Panc1 (cell line): Measurements from ENCODE around the gene EDC3. TPM values are rescaled to one million over a fixed set of nuclear protein-coding genes. Genes with fewer than 3 reads are reported as not detected.

Source experiments
- ATAC-seq: fragments of 200-7000 bp; cut with Tn5 transposase; 2 replicates; pipeline ENCODE4 v1.9.1; 2020; ENCODE audit warnings: mild to moderate bottlenecking, moderate library complexity
- BruUV-seq: library from RNA; stranded (reverse); fragments of 400-500 nt; replicated peaks from 2 replicates; lab custom pipeline; 2021; lab: Mats Ljungman, UMichigan
- CTCF ChIA-PET: fragments of 300-600 bp; sonication (Branson Sonifier 250); formaldehyde crosslinking; loops from one replicate; lab custom pipeline; 2022; ENCODE audit warnings: antibody characterized with exemption; lab: Charles Lee
- POLR2A ChIA-PET: fragments of 300-600 bp; sonication (Branson Sonifier 250); formaldehyde crosslinking; loops from one replicate; lab custom pipeline; 2022; ENCODE audit warnings: antibody characterized with exemption; lab: Charles Lee
- DNase-seq: peaks from one replicate; pipeline ENCODE4 v3.0.0-alpha.2; 2010; ENCODE audit warnings: low read depth, low spot score
- H3K27ac ChIP-seq: 2 replicates; pipeline ENCODE4 v1.5.1; 2011; ENCODE audit warnings: mild to moderate bottlenecking, low read length, inconsistent platforms
- H3K27me3 ChIP-seq: fragments of 200-500 bp; sonication (Bioruptor generic); 2 replicates; pipeline ENCODE4 v1.6.0; 2014; ENCODE audit warnings: low read length, inconsistent platforms; ENCODE audit not compliant: control insufficient read depth, insufficient read depth
- H3K36me3 ChIP-seq: fragments of 200-500 bp; sonication (Bioruptor generic); 2 replicates; pipeline ENCODE4 v1.5.1; 2014; ENCODE audit warnings: inconsistent platforms, mild to moderate bottlenecking, low read length, moderate library complexity; ENCODE audit not compliant: control insufficient read depth, insufficient read depth
- H3K4me1 ChIP-seq: 2 replicates; pipeline ENCODE4 v1.5.1; 2011; ENCODE audit warnings: inconsistent platforms, mild to moderate bottlenecking, low read length, moderate library complexity; ENCODE audit not compliant: control insufficient read depth, insufficient read depth
- H3K4me3 ChIP-seq, 2 experiments: 2 replicates each; pipeline ENCODE4 v1.5.1; 2011 to 2012; ENCODE audit warnings: low read depth in 2 of 2, low read length in 2 of 2, mild to moderate bottlenecking in 2 of 2, inconsistent platforms in 1 of 2, moderate library complexity in 1 of 2
- H3K9me3 ChIP-seq: fragments of 200-500 bp; sonication (Bioruptor generic); 2 replicates; pipeline ENCODE4 v1.5.1; 2014; ENCODE audit warnings: low read depth, mild to moderate bottlenecking, inconsistent platforms, low read length, moderate library complexity; ENCODE audit not compliant: control insufficient read depth, insufficient read depth
- POLR2AphosphoS5 ChIP-seq: IDR thresholded peaks from 2 replicates; pipeline ENCODE4 v1.6.1; 2012; ENCODE audit warnings: mild to moderate bottlenecking, low read depth, low read length, moderate library complexity
- SIN3A ChIP-seq: IDR thresholded peaks from 2 replicates; pipeline ENCODE4 v1.6.1; 2012; ENCODE audit warnings: low read depth, mild to moderate bottlenecking, low read length, moderate library complexity, borderline replicate concordance; ENCODE audit not compliant: insufficient read depth
- TCF7L2 ChIP-seq: IDR thresholded peaks from 2 replicates; pipeline ENCODE4 v1.6.1; 2011; ENCODE audit warnings: mild to moderate bottlenecking, low read depth, low read length, inconsistent platforms
- in situ Hi-C: cut with HindIII; loops from 2 replicates; pipeline ENCODE4 v1.10.0; 2016; ENCODE audit warnings: low sequenced_read_pairs, low pct_unique_long_range_greater_than_20kb
- intact Hi-C: fragments of 100-400 bp; cut with micrococcal nuclease; formaldehyde crosslinking; loops from one replicate; pipeline ENCODE4 v1.10.0; 2022; ENCODE audit not compliant: unreplicated experiment
- total RNA-seq: library from RNA; stranded (reverse); gene quantifications from one replicate; pipeline ENCODE4 v1.2.1, GENCODE V29; 2021; ENCODE audit not compliant: unreplicated experiment
- TF ChIP-seq, protein P1 (sequence below), 2 experiments: IDR thresholded peaks; 2 replicates each; pipeline ENCODE4 v1.6.1; 2011 to 2012; ENCODE audit warnings: low read depth in 2 of 2, control low read depth in 1 of 2, low read length in 1 of 2, mild to moderate bottlenecking in 1 of 2, moderate library complexity in 1 of 2; ENCODE audit not compliant: insufficient read depth in 1 of 2
- TF ChIP-seq, protein P2 (sequence below): fragments of 450-650 bp; IDR thresholded peaks from 2 replicates; pipeline ENCODE4 v1.5.1; 2017; ENCODE audit warnings: mild to moderate bottlenecking

EDC3 gene
- total RNA-seq, 1 experiment from 2014 or later, result 45.5 TPM

DNA sequence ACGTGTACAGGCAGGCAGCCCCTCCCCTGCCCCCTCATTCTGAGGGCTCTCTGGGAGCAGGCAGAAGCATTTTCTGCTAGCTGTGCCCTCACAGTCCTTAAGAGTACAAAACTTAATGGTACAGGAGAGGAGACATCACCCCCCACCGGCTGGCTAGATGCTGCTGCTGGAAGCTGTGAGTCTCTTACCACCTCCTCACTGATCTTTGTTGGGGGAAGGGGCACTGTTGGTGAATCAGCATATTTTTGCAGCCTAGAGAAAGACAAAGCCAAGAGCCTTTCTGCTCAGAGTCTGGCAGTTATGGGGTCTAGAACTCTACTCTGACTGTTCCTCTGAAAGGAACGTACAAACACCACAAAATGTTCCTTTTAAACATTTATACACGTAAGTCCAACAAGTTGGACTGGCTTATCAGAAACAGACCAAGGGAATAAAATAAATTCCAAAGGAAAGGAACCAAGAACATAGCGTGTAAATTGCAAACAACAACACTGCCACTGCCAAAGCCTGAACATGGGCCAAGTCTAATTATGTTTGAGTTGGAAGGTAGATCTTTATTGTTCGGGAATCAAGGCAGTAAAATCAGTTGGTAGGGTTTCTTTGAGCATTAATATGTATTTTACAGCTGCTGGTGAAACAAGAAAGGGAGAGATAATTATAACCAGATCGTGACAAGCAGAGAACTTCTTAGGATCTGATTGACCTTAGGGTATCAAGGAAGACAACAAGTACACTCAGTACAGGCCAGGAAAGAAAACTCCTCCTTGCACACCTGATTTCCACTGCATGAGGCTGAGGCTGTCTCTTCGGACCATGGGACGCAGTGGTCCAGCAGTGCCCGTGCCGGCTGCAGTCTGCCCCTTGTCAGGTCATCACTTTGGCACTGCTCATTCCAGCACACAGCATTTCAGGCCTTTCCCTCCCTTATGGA, 52.8 kb downstream of the EDC3 start:
- H3K4me1 ChIP-seq, result no peaks in the 10 kb centered on the region; the same call in 1 of the 2 replicates

DNA sequence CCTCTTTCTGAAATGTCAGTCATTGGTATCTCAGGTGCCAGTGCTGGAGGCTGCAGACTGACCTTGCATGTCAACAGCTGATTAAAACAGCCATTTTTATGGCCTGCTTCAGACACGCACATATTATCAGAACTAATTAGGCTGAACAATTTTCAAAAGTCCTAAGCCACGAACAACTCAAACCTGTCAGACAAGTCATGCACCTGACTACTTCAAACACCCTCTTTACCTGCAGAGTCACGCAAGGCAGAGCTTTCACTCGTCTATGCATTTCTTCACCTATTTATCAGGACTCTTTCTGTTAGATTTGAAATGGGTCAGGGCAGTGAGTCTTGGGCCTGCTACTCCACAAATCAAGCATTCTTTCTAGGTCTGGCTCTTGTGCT, 53.5 kb downstream of the EDC3 start:
- no peak overlapping the region for H3K4me3 ChIP-seq
- in situ Hi-C loops, result loop anchor here (25.0 kb wide), 1 partner anchor 120 kb away; no protein-coding TSS in a partner anchor
- TF ChIP-seq SIN3A, result no peak
- TF ChIP-seq, protein P1, sequence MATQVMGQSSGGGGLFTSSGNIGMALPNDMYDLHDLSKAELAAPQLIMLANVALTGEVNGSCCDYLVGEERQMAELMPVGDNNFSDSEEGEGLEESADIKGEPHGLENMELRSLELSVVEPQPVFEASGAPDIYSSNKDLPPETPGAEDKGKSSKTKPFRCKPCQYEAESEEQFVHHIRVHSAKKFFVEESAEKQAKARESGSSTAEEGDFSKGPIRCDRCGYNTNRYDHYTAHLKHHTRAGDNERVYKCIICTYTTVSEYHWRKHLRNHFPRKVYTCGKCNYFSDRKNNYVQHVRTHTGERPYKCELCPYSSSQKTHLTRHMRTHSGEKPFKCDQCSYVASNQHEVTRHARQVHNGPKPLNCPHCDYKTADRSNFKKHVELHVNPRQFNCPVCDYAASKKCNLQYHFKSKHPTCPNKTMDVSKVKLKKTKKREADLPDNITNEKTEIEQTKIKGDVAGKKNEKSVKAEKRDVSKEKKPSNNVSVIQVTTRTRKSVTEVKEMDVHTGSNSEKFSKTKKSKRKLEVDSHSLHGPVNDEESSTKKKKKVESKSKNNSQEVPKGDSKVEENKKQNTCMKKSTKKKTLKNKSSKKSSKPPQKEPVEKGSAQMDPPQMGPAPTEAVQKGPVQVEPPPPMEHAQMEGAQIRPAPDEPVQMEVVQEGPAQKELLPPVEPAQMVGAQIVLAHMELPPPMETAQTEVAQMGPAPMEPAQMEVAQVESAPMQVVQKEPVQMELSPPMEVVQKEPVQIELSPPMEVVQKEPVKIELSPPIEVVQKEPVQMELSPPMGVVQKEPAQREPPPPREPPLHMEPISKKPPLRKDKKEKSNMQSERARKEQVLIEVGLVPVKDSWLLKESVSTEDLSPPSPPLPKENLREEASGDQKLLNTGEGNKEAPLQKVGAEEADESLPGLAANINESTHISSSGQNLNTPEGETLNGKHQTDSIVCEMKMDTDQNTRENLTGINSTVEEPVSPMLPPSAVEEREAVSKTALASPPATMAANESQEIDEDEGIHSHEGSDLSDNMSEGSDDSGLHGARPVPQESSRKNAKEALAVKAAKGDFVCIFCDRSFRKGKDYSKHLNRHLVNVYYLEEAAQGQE (IDR thresholded peaks at IDR 0.05; ENCODE audit: insufficient read depth in 1 of 2, low read depth in 2 of 2, low read length in 1 of 2), result no peak
- no peak for TF ChIP-seq TCF7L2
- no peak for TF ChIP-seq POLR2AphosphoS5
- TF ChIP-seq, protein P2, sequence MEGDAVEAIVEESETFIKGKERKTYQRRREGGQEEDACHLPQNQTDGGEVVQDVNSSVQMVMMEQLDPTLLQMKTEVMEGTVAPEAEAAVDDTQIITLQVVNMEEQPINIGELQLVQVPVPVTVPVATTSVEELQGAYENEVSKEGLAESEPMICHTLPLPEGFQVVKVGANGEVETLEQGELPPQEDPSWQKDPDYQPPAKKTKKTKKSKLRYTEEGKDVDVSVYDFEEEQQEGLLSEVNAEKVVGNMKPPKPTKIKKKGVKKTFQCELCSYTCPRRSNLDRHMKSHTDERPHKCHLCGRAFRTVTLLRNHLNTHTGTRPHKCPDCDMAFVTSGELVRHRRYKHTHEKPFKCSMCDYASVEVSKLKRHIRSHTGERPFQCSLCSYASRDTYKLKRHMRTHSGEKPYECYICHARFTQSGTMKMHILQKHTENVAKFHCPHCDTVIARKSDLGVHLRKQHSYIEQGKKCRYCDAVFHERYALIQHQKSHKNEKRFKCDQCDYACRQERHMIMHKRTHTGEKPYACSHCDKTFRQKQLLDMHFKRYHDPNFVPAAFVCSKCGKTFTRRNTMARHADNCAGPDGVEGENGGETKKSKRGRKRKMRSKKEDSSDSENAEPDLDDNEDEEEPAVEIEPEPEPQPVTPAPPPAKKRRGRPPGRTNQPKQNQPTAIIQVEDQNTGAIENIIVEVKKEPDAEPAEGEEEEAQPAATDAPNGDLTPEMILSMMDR, result no peak
- intact Hi-C loops, result no loop called here
- H3K4me1 ChIP-seq, result no peaks in the 10 kb centered on the region; the same call in 1 of the 2 replicates
- BruUV-seq, result no TSS peak
- no peak for ATAC-seq
- no peak overlapping the region for H3K27ac ChIP-seq
- ChIA-PET POLR2A (no interaction called here), CTCF (interaction anchor here (0.5 kb wide), 1 partner anchor 10 kb away, joined by 5 read pairs; no protein-coding TSS in a partner anchor)
- no peak for DNase-seq
- no peaks in the 10 kb centered on the region for H3K9me3 ChIP-seq
- no peaks in the 10 kb centered on the region for H3K36me3 ChIP-seq
- no peaks in the 10 kb centered on the region for H3K27me3 ChIP-seq

More for the DNA sequence above, 52.8 kb downstream of the EDC3 start:
- ChIA-PET POLR2A (no interaction called here), CTCF (interaction anchor here (1.1 kb wide), 1 partner anchor 126 kb away, joined by 3 read pairs; no protein-coding TSS in a partner anchor)
- TF ChIP-seq SIN3A (no peak), POLR2AphosphoS5 (no peak), TCF7L2 (no peak)
- TF ChIP-seq, protein P2, result no peak
- TF ChIP-seq, protein P1 (IDR thresholded peaks at IDR 0.05; ENCODE audit: insufficient read depth in 1 of 2, low read depth in 2 of 2, low read length in 1 of 2), result no peak
- no peaks in the 10 kb centered on the region for H3K27me3 ChIP-seq
- in situ Hi-C loops, result loop anchor here (25.0 kb wide), 1 partner anchor 119 kb away; no protein-coding TSS in a partner anchor
- no peaks in the 10 kb centered on the region for H3K36me3 ChIP-seq
- no peaks in the 10 kb centered on the region for H3K9me3 ChIP-seq
- H3K4me3 ChIP-seq, result no peak overlapping the region
- DNase-seq (no peak), ATAC-seq (no peak)
- no TSS peak for BruUV-seq
- intact Hi-C loops, result no loop called here
- H3K27ac ChIP-seq, result no peak overlapping the region
